ENCODE results near the gene ZNF493.
A peak's percentile ranks its signal among the peaks of the same experiment; 100 is the strongest.

ZNF493 gene

DNA sequence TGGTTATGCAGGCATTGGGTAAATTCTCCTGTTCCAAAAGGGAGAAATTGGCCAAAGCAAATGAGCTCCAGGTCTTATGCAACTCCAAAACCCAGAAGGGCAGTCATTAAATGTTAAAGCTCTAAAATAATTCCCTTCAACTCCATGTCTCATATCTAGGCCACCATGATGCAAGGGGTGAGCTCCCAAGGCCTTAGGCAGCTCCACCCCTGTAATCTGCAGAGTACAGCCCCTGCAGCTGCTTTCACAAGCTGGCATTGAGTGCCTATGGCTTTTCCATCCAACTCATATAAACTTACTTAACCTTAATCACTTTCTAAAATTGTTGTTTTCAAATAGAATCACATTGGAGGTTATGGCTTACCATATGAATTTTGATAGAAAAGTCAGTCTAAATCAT is 63.8 kb downstream of the ZNF493 start:
- Histone ChIP-seq H3K27ac (ENCODE audit: low read depth, low read length) (no peak overlapping the region), H3K9ac (ENCODE audit: low read depth in 1 of 2, low read length in 2 of 2) (no peak overlapping the region), H3K4me3 (ENCODE audit: low read depth in 1 of 2, low read length in 2 of 2) (no peak overlapping the region), H3K9me3 (ENCODE audit: control insufficient read depth in 1 of 2, low read length in 2 of 2) (peaks cover 15 to 18% of the 10 kb centered on the region in 2 donors), H3K27me3 (ENCODE audit: control insufficient read depth in 1 of 2, insufficient read depth in 2 of 2, low read length in 2 of 2) (no peaks in the 10 kb centered on the region), H3K36me3 (ENCODE audit: control insufficient read depth in 1 of 2, insufficient read depth in 2 of 2, low read length in 2 of 2) (no peaks in the 10 kb centered on the region), H3K4me1 (ENCODE audit: control insufficient read depth in 1 of 2, insufficient read depth in 2 of 2, low read length in 2 of 2) (no peaks in the 10 kb centered on the region)

DNA sequence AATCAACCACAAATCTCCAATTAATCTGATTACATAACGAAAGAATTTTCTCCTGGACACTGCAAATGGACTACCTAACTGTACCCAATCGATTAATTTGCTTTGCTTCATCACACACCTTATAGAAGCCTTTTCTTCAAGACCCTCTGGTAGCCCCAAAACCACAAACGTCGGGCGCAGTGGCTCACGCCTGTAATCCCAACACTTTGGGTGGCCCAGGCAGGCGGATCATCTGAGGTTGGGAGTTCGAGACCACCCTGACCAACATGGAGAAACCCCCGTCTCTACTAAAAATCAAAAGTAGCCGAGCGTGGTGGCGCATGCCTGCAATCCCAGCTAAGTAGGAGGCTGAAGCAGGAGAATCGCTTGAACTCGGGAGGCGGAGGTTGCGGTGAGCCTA is 65.6 kb downstream of the ZNF493 start:
- H3K9ac ChIP-seq (ENCODE audit: low read depth in 1 of 2, low read length in 2 of 2) = no peak overlapping the region
- H3K27ac ChIP-seq (ENCODE audit: low read depth, low read length) = no peak overlapping the region
- no peaks in the 10 kb centered on the region for H3K4me1 ChIP-seq (ENCODE audit: control insufficient read depth in 1 of 2, insufficient read depth in 2 of 2, low read length in 2 of 2)
- no peaks in the 10 kb centered on the region for H3K36me3 ChIP-seq (ENCODE audit: control insufficient read depth in 1 of 2, insufficient read depth in 2 of 2, low read length in 2 of 2)
- H3K9me3 ChIP-seq (ENCODE audit: control insufficient read depth in 1 of 2, low read length in 2 of 2) = peaks cover 8 to 16% of the 10 kb centered on the region in 2 donors
- H3K4me3 ChIP-seq (ENCODE audit: low read depth in 1 of 2, low read length in 2 of 2) = no peak overlapping the region
- H3K27me3 ChIP-seq (ENCODE audit: control insufficient read depth in 1 of 2, insufficient read depth in 2 of 2, low read length in 2 of 2) = no peaks in the 10 kb centered on the region

DNA sequence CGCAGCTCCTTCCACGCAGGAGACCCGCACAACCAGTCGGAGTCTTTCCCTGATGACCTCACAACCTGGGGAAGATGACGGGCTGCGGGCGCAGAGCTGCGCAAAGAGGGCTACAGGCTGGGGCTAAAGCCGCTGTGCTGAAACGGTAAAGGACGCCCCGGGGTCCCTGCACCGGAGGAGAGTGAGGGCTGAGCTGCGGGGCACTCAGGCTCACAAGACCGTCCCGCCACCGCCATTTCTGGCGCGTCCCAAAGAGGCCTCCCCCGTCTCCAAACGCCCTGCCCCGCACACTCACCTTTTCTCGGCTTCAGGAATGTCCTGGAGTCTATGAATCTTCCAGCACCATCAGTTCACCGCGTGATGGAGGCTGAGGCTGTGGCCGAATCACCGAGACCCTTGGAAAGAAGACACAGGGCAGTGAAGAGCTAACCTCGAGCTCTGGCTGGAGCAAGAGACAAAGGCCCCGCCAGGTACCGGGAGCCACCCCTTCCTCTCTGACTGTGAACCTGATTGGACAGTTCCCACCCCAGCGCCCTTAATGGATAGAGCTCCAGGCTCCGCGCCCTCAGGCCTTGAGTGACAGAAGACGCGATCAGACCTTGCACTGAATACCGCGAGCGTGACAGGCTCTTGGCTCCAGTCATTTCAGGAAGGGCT is 66.6 kb downstream of the ZNF493 start:
- H3K27ac ChIP-seq (ENCODE audit: low read depth, low read length) = no peak overlapping the region
- H3K4me3 ChIP-seq (ENCODE audit: low read depth in 1 of 2, low read length in 2 of 2) = peak overlapping the region in 1 of 2 donors; percentile 43
- H3K9ac ChIP-seq (ENCODE audit: low read depth in 1 of 2, low read length in 2 of 2) = no peak overlapping the region

DNA sequence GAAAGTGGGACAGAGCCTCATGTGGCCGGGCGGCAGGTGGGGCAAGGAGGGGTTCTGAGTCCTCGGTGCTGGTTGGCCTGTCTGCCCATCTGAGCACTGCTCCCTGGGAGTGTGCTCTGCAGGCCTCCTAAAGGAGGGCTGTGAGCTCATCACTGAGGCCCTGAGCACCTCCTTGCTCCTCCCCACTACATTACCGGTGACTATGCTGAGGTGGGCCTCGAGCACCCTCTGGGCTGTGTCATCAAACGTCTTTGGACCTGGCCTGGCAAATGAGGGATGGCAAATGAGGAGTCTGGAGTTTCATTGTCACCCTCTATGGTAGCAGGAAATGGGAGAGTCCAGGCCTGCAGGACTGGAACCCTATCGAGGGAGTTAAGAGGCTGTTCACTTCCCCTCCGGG is 69.7 kb downstream of the ZNF493 start:
- H3K4me3 ChIP-seq (ENCODE audit: low read depth in 1 of 2, low read length in 2 of 2) = no peak overlapping the region
- H3K4me1 ChIP-seq (ENCODE audit: control insufficient read depth in 1 of 2, insufficient read depth in 2 of 2, low read length in 2 of 2) = no peaks in the 10 kb centered on the region
- no peak overlapping the region for H3K9ac ChIP-seq (ENCODE audit: low read depth in 1 of 2, low read length in 2 of 2)
- H3K9me3 ChIP-seq (ENCODE audit: control insufficient read depth in 1 of 2, low read length in 2 of 2) = peaks cover 3 to 10% of the 10 kb centered on the region in 2 donors
- no peak overlapping the region for H3K27ac ChIP-seq (ENCODE audit: low read depth, low read length)
- H3K36me3 ChIP-seq (ENCODE audit: control insufficient read depth in 1 of 2, insufficient read depth in 2 of 2, low read length in 2 of 2) = no peaks in the 10 kb centered on the region
- no peaks in the 10 kb centered on the region for H3K27me3 ChIP-seq (ENCODE audit: control insufficient read depth in 1 of 2, insufficient read depth in 2 of 2, low read length in 2 of 2)

More for the DNA sequence above, 66.6 kb downstream of the ZNF493 start:
- Histone ChIP-seq H3K4me1 (ENCODE audit: control insufficient read depth in 1 of 2, insufficient read depth in 2 of 2, low read length in 2 of 2) (no peaks in the 10 kb centered on the region), H3K27me3 (ENCODE audit: control insufficient read depth in 1 of 2, insufficient read depth in 2 of 2, low read length in 2 of 2) (no peaks in the 10 kb centered on the region), H3K9me3 (ENCODE audit: control insufficient read depth in 1 of 2, low read length in 2 of 2) (peaks cover 3 to 8% of the 10 kb centered on the region in 2 donors), H3K36me3 (ENCODE audit: control insufficient read depth in 1 of 2, insufficient read depth in 2 of 2, low read length in 2 of 2) (no peaks in the 10 kb centered on the region)

DNA sequence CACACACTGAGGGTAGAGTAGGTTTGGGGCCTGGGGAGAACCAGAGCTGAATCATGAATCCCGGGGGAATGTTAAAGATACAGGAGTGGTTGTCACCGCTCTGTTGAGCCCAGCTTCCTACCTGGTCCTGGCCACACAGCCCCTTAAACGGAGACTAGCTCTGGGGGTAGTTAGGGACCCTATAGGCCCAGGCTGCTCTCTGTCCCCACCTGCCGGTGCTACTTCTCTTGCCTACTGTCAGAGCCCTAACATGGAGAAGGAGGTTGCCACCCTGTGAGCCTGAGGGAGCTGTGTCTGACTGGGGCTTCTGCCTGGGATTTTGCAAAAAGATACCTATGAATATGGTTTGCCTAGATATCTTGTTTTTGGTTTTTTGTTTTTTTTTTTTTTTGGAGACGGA is 71.9 kb downstream of the ZNF493 start:
- Histone ChIP-seq H3K4me3 (ENCODE audit: low read depth in 1 of 2, low read length in 2 of 2) (no peak overlapping the region), H3K9me3 (ENCODE audit: control insufficient read depth in 1 of 2, low read length in 2 of 2) (peaks cover 3 to 5% of the 10 kb centered on the region in 2 donors), H3K4me1 (ENCODE audit: control insufficient read depth in 1 of 2, insufficient read depth in 2 of 2, low read length in 2 of 2) (no peaks in the 10 kb centered on the region), H3K9ac (ENCODE audit: low read depth in 1 of 2, low read length in 2 of 2) (no peak overlapping the region), H3K36me3 (ENCODE audit: control insufficient read depth in 1 of 2, insufficient read depth in 2 of 2, low read length in 2 of 2) (no peaks in the 10 kb centered on the region), H3K27ac (ENCODE audit: low read depth, low read length) (no peak overlapping the region), H3K27me3 (ENCODE audit: control insufficient read depth in 1 of 2, insufficient read depth in 2 of 2, low read length in 2 of 2) (no peaks in the 10 kb centered on the region)

DNA sequence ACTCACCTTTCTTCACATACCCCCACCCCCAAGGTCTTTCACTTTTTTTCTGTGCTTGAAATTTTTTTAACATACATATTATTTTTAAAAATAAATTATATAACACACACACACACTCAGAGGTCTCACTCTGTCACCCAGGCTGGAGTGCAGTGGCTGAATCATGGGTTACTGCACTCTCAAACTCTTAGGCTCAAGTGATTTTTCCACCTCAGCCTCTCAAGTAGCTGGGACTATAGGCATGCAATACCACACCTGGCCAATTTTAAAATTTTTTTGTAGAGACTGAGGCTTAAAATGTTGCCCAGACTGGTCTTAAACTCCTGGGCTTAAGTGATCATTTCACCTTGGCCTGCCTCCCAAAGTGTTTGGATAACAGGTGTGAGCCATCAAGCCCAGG is 75.6 kb downstream of the ZNF493 start:
- H3K9me3 ChIP-seq (ENCODE audit: control insufficient read depth in 1 of 2, low read length in 2 of 2) = peaks cover 0 to 5% of the 10 kb centered on the region in 2 donors
- H3K4me3 ChIP-seq (ENCODE audit: low read depth in 1 of 2, low read length in 2 of 2) = no peak overlapping the region
- H3K27ac ChIP-seq (ENCODE audit: low read depth, low read length) = no peak overlapping the region
- no peaks in the 10 kb centered on the region for H3K27me3 ChIP-seq (ENCODE audit: control insufficient read depth in 1 of 2, insufficient read depth in 2 of 2, low read length in 2 of 2)
- H3K4me1 ChIP-seq (ENCODE audit: control insufficient read depth in 1 of 2, insufficient read depth in 2 of 2, low read length in 2 of 2) = no peaks in the 10 kb centered on the region
- H3K9ac ChIP-seq (ENCODE audit: low read depth in 1 of 2, low read length in 2 of 2) = no peak overlapping the region
- H3K36me3 ChIP-seq (ENCODE audit: control insufficient read depth in 1 of 2, insufficient read depth in 2 of 2, low read length in 2 of 2) = no peaks in the 10 kb centered on the region

DNA sequence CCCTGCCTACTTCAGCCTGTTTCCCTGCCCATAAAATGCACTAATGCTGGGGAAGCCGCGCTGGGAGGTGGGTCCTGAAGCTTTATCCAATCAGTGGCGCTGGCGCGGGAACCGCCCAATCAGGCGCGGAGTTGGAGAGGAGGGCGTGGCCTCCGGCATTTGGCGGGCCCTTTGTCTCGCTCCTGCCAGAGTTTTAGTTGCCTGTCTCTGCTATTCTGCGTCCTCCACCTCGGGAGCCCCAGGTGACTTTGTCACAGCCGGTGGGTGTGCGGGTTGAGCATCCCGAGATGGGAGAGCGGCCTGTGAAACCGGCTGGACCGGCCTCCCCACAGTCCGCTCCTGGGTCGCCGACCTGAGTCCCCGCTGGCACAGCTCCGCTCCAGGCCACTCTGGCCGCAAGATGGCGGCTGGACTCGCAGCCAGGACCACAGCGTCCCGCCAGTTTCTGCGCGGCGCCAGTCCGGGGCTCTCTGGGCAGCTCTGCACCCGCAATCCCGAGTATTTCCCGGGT is 77.8 kb downstream of the ZNF493 start:
- no peak overlapping the region for H3K27ac ChIP-seq (ENCODE audit: low read depth, low read length)
- H3K27me3 ChIP-seq (ENCODE audit: control insufficient read depth in 1 of 2, insufficient read depth in 2 of 2, low read length in 2 of 2) = no peaks in the 10 kb centered on the region
- no peaks in the 10 kb centered on the region for H3K4me1 ChIP-seq (ENCODE audit: control insufficient read depth in 1 of 2, insufficient read depth in 2 of 2, low read length in 2 of 2)
- no peak overlapping the region for H3K9ac ChIP-seq (ENCODE audit: low read depth in 1 of 2, low read length in 2 of 2)
- H3K4me3 ChIP-seq (ENCODE audit: low read depth in 1 of 2, low read length in 2 of 2) = peak overlapping the region; percentile 61 to 62
- H3K9me3 ChIP-seq (ENCODE audit: control insufficient read depth in 1 of 2, low read length in 2 of 2) = peaks cover 0 to 5% of the 10 kb centered on the region in 2 donors
- no peaks in the 10 kb centered on the region for H3K36me3 ChIP-seq (ENCODE audit: control insufficient read depth in 1 of 2, insufficient read depth in 2 of 2, low read length in 2 of 2)
